Chondrocyte (in vitro differentiated cells): ENCODE results near the gene MTMR6. TPM values are rescaled to one million over a fixed set of nuclear protein-coding genes. Genes with fewer than 3 reads are reported as not detected.

ENCODE experiments used
- DNase-seq: peaks from one replicate; pipeline ENCODE4 v3.0.0; 2021; ENCODE audit warnings: mixed read lengths, low spot score
- H3K27ac Mint-ChIP-seq: one replicate; pipeline ENCODE4 v1.8.0; 2021; ENCODE audit warnings: mild to moderate bottlenecking, moderate library complexity, mixed read lengths; ENCODE audit not compliant: unreplicated experiment
- H3K27me3 Mint-ChIP-seq: 2 replicates; pipeline ENCODE4 v1.8.0; 2021; ENCODE audit warnings: low read depth, mixed read lengths
- H3K36me3 Mint-ChIP-seq: 2 replicates; pipeline ENCODE4 v1.8.0; 2021; ENCODE audit warnings: low read depth, mixed read lengths
- H3K4me1 Mint-ChIP-seq: 2 replicates; pipeline ENCODE4 v1.8.0; 2021; ENCODE audit warnings: low read depth, mild to moderate bottlenecking, mixed read lengths
- H3K4me3 Mint-ChIP-seq: one replicate; pipeline ENCODE4 v1.8.0; 2021; ENCODE audit warnings: mild to moderate bottlenecking, moderate library complexity, mixed read lengths; ENCODE audit not compliant: unreplicated experiment
- H3K9me3 Mint-ChIP-seq: 2 replicates; pipeline ENCODE4 v1.8.0; 2021; ENCODE audit warnings: low read depth, mixed read lengths
- CTCF ChIP-seq: fragments of 200-600 bp; sonication (generic); IDR thresholded peaks from 2 replicates; pipeline ENCODE4 v1.5.0; 2021; ENCODE audit warnings: antibody characterized with exemption, mild to moderate bottlenecking, moderate library complexity
- total RNA-seq: library from RNA; stranded (reverse); gene quantifications from 3 replicates; pipeline ENCODE4 v1.2.1, GENCODE V29; 2021

MTMR6 gene
- total RNA-seq, 1 donor from 2014 or later = 20.8 TPM

GRCh38 chr13:25248071-25248470 is 39.2 kb downstream of the MTMR6 start:
- peaks cover 18% of the 10 kb centered on the region for H3K36me3 Mint-ChIP-seq
- no peak for TF ChIP-seq CTCF
- H3K4me1 Mint-ChIP-seq = no peaks in the 10 kb centered on the region
- H3K27me3 Mint-ChIP-seq = no peaks in the 10 kb centered on the region
- no peak for DNase-seq
- H3K9me3 Mint-ChIP-seq = peaks cover 2% of the 10 kb centered on the region
- H3K4me3 Mint-ChIP-seq = no peak overlapping the region
- H3K27ac Mint-ChIP-seq = no peak overlapping the region

GRCh38 chr13:25247360-25247759 is 39.9 kb downstream of the MTMR6 start:
- Mint-ChIP-seq H3K4me3 (no peak overlapping the region), H3K27ac (no peak overlapping the region), H3K27me3 (no peaks in the 10 kb centered on the region), H3K36me3 (peaks cover 13% of the 10 kb centered on the region), H3K4me1 (no peaks in the 10 kb centered on the region), H3K9me3 (peaks cover 2% of the 10 kb centered on the region)
- DNase-seq = no peak
- TF ChIP-seq CTCF = no peak

GRCh38 chr13:25244123-25244522 is 43.2 kb downstream of the MTMR6 start:
- Mint-ChIP-seq H3K4me1 (no peaks in the 10 kb centered on the region), H3K36me3 (peaks cover 9% of the 10 kb centered on the region), H3K27ac (no peak overlapping the region), H3K9me3 (peaks cover 2% of the 10 kb centered on the region), H3K4me3 (no peak overlapping the region), H3K27me3 (no peaks in the 10 kb centered on the region)
- DNase-seq = no peak
- TF ChIP-seq CTCF = no peak

- peaks cover 2% of the 10 kb centered on the region for H3K9me3 Mint-ChIP-seq
- no peak for TF ChIP-seq CTCF
- no peaks in the 10 kb centered on the region for H3K4me1 Mint-ChIP-seq
- no peak overlapping the region for H3K27ac Mint-ChIP-seq
- H3K27me3 Mint-ChIP-seq = no peaks in the 10 kb centered on the region
- H3K4me3 Mint-ChIP-seq = no peak overlapping the region
- peaks cover 9% of the 10 kb centered on the region for H3K36me3 Mint-ChIP-seq
- no peak for DNase-seq
Measured at GRCh38 chr13:25242956-25243355, 44.3 kb downstream of the MTMR6 start.

GRCh38 chr13:25241007-25241406 is 46.3 kb downstream of the MTMR6 start:
- Mint-ChIP-seq H3K27me3 (no peaks in the 10 kb centered on the region), H3K4me1 (no peaks in the 10 kb centered on the region), H3K9me3 (peaks cover 2% of the 10 kb centered on the region), H3K36me3 (peaks cover 9% of the 10 kb centered on the region), H3K27ac (no peak overlapping the region), H3K4me3 (no peak overlapping the region)
- no peak for DNase-seq
- no peak for TF ChIP-seq CTCF
